Epithelial cell of esophagus (primary cell): ENCODE data around the gene AKR1A1.

Experiments used
- DNase-seq: peaks from one replicate; pipeline ENCODE4 v3.0.0; 2010; ENCODE audit warnings: low read depth
- H3K4me3 ChIP-seq: 2 replicates; pipeline ENCODE4 v1.5.1; 2011; ENCODE audit warnings: mild to moderate bottlenecking, low read length, control low read depth
- CTCF ChIP-seq: IDR thresholded peaks from 2 replicates; pipeline ENCODE4 v1.5.1; 2011; ENCODE audit warnings: low read depth, mild to moderate bottlenecking, low read length, control low read depth, inconsistent platforms; ENCODE audit not compliant: insufficient read depth; ENCODE audit errors: missing control alignments

Gene AKR1A1

DNA sequence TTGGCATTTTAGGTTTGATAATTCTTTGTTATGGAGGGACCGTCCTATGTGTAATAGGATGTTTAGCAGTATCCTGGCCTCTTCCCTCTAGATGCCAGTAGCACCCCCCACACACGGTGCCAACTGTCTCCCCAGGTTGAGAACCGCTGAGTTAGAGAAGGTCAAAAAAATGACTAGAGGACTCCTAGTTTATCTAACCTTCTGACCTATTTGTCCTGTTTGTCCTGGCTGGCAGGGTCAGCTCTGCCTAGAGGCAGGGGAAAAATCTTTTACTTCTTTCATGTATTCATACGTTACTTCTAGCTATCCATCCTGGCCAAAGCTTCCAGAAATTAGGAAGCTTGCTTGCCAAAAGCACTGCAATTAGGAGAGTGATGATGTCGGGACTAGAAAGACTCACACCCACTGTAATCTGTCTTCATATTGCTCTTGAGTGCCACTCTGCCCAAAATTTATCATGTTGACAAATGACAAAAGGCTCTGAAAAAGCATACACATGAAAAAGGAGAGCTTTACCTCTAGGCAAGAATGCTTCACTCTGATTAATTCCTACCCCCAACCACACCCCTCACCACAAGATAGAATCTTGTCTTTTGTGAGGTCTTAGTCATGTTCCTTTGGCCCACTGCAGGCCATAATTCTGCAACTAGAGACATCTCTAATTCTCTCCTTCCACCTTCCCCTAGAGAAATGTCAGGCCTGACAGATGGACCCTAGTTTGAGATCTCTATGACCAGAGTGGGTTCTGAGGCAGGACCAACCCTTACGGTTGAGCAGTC, 14.4 kb upstream of the AKR1A1 start:
- no peak for DNase-seq
- no peak for TF ChIP-seq CTCF
- no peak overlapping the region for H3K4me3 ChIP-seq

DNA sequence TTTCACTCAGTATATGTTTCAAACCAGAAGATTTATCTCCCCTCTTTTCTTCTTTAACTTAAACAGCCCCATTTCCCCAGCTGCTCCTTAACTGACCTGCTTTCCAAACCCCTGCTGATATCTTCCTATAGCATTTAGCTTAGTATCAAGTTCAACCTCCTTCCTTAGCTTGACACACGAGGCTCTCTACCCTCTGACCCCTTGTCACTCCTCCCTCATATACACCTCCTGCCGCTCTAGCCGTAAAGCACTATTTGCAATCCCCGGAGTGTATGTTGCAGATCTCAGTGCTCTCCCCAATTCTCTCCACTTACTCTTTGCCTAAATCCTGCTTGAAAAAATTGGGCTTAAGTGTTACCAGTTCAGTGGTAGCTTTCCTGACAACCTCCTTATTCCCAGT, 13.7 kb upstream of the AKR1A1 start:
- H3K4me3 ChIP-seq = no peak overlapping the region
- TF ChIP-seq CTCF = no peak
- no peak for DNase-seq

GRCh38 chr1:45541193-45541592, 9.4 kb upstream of the AKR1A1 start:
- TF ChIP-seq CTCF = no peak
- H3K4me3 ChIP-seq = no peak overlapping the region
- no peak for DNase-seq

GRCh38 chr1:45542591-45542990, 8.0 kb upstream of the AKR1A1 start:
- DNase-seq = no peak
- no peak for TF ChIP-seq CTCF
- H3K4me3 ChIP-seq = no peak overlapping the region

- TF ChIP-seq CTCF = no peak
- no peak overlapping the region for H3K4me3 ChIP-seq
- DNase-seq = no peak
Measured at GRCh38 chr1:45543581-45544417, 6.8 kb upstream of the AKR1A1 start.

DNA sequence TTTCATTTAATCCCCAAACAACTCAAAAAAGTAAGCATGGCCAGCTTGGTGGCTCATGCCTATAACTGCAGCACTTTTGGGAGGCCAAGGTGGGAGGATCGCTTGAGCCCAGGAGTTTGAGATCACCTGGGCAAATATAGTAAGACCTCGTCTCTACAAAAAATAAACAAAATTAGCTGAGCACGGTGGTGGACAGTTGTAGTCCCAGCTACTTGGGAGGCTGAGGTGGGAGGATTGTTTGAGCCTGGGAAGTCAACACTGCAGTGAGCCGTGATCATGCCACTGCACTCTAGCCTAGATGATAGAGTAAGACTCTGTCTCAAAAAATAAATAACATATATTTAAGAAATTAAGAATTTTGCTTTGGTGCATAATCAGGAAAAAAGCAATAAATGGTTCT, 6.1 kb upstream of the AKR1A1 start:
- no peak for TF ChIP-seq CTCF
- no peak for DNase-seq
- no peak overlapping the region for H3K4me3 ChIP-seq

- no peak for TF ChIP-seq CTCF
- DNase-seq = peak; percentile 50
- no peak overlapping the region for H3K4me3 ChIP-seq
Measured at GRCh38 chr1:45545019-45545493, 5.6 kb upstream of the AKR1A1 start.
